Right renal pelvis (tissue), 4 donors: ENCODE measurements around the gene LFNG. TPM values are rescaled to one million over a fixed set of nuclear protein-coding genes. Genes with fewer than 3 reads are reported as not detected.

Experiments used
- DNase-seq, 4 donors: peaks; one replicate each; pipeline ENCODE4 v3.0.0-alpha.2; 2013; ENCODE audit warnings: low read depth in 4 of 4, low spot score in 3 of 4, missing footprints in 1 of 4
- polyA plus RNA-seq, 4 donors: library from polyadenylated mRNA; unstranded; fragments of 120-200 nt; gene quantifications; one replicate each; pipeline ENCODE4 v1.2.1, GENCODE V29; 2013; ENCODE audit not compliant: insufficient read length in 4 of 4

The LFNG gene
- polyA plus RNA-seq, 4 donors = 28.9 to 41.5 (median 33.1) TPM

DNA sequence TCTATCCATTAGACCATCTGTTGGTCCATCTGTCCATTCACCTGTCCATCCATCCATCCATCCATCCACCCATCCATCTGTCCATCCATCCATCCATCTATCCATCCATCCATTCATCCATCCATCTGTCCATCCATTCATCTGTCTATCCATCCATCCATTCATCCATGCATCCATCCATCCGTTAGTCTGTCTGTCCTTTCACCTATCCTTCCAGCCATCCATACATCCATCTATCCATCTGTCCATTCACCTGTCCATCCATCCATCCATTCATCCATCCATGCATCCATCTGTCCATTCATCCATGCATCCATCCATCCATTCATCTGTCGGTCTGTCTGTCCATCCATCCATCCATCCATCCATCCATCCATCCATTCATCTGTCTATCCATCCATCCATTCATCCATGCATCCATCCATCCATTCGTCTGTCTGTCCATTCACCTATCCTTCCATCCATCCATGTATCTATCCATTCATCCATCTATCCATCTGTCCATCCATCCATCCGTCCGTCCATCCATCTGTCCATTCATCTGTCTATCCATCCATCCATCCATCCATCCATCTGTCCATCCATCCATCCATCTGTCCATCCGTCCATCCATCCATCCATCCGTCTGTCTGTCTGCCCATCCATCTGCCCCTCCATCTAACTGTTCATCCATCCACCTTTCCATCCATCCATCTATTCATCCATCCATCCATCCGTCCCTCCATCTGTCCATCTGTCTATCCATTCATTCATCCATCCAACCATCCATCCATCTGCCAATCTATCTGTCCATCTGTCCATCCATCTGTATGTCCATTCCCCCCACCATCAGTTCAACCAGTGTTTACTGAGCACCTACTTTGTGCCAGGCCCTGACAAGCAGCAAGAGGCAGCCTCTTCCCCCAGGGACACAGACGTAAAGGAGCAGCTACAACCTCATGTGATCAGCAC lies 4.8 kb upstream of the LFNG start:
- DNase-seq = no peak

DNA sequence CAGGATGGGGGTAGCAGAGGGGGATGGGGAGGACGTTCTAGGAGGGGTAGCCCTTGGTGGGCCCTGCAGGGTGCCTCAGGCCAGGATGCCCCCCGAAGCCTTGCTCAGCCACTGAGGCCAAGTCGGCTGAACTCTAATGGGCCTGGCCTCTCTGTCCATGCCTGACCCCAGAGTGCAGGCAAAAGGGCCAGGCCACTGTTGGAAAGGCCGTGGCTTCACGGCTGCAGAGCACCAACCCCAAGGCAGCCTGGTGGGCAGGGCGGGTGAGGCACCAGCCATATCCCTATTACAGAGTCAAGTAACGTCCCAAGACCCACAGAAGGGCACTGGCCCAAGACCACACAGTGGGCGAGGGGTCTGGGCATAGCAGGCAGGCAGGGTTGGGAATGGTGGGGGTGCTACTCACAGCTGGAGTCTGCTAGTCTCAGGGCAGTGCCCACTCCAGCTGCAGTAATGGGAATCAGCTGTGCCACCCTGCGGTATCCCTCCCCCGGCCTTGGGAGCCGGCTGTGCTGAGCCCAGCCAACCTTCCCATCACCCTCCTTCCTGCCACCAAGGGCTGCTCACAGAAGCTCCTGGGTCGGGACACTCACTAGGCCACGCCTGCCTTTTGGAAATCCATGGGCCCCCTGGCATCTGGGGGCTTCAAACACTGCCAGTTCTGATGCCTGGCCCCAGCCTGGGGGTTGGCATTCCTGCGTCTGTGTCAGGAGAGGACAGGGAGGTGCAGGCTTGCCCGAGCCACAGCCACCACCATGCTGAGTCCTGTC lies 4.0 kb upstream of the LFNG start:
- no peak for DNase-seq

DNA sequence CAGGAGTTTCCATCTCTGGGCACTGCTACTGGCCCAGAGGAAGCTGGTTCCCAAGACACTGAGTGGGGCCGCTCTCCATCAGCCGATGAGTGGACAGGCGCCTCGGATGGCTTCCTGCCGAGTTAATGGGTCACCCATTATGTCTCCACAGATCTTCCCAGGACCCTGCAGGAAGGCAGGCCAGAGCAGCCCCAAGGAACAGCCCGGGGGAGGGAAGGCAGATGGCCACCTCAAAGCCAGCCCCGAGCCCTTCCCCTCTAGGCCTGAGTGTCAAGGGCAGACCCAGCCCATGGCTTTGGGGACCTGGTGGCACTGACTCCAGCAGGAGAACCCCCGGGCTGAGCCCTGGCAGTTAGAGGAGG lies 3.4 kb upstream of the LFNG start:
- DNase-seq = no peak

DNA sequence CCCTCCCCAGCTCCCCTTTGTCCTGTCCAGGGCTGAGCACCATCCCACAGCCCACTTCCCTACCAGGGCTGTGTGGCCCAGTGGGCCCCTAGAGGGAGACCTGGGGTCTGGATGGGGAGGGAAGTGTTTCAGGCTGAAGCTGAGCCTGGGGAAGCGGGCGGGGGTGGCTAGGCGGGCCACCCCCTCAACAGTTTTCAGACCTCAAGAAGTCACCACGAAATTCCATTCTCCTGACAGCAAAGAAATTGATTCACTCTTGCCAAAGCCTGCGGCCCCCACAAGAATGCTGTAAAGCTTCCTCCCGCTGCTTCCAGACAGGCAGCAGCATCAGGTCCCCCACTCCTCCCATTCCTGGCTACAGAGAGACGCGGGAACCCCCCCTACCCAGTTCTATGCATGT lies 2.5 kb upstream of the LFNG start:
- no peak for DNase-seq

DNA sequence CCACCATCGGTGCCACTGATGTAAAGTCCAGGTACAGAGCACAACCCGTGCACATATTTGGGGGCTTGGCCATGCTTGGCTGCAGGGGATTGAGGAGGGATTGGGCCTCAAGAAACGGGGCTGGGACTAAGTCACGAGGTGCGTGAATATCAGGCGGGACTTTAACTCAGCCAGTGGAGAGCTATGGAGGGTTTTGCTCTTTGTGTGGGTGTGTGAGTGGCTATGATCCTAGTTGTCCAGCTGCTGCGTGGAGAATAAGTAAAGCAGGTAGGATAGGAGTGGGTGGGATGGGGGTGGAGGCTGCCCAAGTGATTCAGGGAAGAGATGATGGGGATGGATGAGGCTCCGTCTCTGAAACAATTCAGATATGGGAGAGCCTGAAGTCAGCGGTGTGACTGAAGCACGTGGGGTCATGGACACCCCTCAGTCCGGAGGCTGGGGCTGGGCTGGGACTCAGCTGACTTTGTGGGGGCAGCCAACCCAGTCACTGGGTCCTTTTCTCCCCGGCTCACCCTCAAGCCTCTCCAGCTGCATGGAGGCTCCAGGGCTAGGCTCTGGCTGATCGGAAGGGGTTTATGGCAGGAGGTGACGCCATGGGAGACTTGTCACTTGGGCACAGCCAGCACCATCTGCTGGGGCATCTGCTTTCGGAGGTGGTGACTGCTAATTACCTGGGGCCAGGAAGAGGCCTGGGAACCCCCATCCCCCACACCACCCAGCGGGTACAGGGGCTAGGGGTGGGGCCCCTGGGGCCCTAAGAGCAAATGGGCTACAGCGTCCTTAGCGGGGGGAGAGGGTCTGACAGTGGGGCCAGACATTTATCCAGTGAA lies 1.7 kb upstream of the LFNG start:
- DNase-seq = no peak

DNA sequence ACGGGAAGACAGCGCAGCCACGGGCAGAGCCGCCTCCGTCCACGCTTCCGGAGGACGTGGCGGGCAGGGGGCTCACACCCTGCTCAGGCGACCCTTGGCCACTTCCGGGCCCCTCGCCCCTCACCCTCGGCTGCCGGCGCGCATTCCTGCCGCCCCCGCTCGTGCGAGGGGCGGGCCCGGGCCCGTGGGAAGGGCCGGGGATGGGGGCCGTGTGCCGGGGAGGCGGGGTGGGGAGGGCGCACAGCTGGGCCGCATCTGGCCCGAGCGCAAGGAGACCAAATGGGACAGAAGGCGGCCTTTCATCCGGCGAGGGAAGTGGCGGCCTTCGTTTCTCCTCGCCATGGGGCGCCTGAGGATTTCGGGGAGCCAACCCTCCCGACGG lies 846 bp upstream of the LFNG start:
- DNase-seq = no peak

DNA sequence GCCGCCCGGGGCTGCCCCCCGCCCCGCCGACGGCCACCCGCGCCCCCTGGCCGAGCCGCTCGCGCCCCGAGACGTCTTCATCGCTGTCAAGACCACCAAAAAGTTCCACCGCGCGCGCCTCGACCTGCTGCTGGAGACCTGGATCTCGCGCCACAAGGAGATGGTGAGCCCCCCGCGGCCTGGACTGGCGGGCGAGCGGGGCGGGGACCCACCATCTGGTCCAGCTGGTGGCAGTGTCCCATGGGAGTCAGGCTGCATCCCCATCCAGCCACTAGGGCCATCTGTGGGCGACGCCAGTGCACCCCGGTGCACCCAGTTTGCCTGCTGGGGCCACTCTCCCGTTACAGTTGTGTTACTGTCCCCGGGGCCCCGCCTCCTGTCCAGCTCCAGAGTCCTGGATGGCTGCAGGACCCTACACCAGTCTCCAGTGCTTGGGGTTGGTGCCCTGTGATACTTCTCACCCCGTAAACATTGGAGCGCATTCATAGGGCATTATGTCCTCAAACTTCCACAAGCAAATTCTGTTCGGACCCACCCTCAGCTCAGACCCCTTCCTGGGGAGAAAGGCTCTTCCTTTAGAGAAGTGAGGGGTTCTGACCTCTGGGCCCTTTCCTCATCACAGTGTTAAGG lies 672 bp downstream of the LFNG start:
- no peak for DNase-seq

DNA sequence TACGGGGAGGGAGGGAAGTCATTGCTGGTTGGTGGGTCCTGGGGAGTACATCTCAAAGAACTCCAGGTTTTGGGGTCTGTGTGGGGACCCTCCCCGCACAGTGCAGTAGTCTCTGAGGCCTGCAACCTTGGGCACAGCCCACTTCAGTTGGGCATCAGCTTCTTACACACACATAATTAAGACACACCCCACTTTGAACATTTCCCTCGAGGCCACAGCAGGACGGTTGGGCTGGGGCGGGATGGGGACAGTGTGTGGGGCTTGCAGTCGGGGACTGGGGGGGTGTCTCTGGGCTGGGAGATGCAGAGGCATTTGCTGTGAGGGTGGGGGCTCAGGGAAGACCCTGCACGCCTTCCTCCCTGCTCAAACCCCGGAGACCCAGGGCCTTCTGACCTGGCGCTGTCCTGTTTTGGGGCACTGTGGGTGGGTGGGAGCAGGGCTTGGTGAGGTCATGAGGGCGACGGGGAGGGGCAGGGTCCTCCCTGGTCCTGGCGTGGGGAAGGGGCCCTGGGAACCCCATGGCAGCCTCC lies 1.3 kb downstream of the LFNG start:
- no peak for DNase-seq

DNA sequence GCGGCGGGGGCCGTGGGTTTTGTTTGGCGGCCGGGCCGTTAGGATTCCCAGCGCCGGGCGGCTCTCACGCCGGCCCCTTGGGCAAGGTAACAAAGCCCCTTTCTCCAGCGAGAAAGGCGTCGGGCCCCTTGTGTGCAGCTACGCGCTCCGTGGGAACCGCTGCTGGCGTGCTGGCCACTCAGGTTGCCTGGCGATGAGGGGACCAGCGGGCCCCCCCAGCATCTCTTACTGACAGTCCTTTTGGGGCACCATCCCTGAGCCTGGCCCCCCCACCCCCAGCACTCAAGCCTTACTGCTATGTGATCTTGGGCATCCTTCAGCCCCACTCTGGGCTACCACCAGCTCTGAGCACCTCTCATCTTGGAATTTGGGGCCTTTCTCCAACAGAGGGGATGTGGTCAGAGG lies 1.8 kb downstream of the LFNG start:
- DNase-seq = no peak

DNA sequence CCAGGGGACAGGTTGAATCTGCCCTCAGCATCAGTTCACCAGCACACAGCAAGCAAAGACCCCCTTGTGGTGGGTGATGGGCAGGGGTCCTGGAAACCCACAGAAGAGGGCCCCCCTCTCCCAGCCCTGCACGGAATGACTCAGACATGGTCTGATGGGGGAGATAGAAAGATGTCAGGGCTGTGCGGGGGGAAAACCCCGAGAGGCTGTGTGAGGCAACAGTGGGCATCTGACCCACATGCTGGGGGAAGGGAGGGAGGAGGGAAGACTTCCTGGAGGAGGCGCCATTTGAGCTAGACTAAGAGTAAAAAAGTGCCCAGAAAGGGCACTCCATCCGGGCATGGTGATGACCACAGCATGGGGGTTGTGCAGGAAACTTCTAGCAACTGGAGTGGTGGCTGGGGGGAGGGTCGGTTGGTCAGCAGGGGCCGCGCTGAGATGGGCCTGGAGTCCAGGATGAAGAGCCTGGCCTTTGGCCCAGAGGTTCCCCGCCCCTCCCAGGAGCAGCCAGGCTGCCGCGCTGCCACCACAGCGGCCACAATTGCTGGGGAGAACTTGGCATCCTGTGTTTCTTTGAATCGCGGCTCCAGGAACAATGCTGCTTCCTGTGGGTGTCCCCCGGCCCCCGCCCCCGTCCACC lies 2.5 kb downstream of the LFNG start:
- no peak for DNase-seq

DNA sequence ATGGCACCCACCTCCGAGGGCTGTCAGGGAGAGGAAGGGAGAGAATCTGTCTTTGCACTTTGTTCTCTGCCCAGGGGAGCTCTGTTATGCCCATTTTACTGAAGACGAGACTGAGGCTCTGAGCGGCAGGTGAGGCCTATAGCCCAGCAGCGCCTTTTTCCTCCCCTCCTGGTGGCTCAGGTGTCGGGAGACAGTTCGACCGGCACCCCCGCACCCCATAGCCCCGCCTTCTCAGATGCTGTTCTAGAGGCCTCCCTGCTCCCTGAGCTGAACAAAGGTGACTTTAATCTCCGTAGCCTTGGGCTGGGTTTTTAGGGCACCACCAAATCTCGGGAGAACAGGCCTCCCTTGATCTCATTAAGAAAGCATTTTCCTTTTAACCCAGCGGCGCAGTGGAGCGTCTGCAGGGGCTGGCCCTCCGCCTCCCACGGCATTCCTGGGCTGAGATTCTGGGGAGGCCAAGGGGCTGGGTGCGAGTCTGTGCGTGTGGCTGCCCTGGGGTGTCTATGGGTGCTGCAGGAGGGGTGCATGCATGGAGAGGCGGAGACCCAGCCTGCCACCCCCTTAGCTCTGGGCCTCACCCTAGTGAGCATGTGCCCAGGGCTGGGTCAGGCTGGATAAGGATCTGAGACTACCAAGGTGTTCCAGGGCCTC lies 3.3 kb downstream of the LFNG start:
- DNase-seq = no peak

DNA sequence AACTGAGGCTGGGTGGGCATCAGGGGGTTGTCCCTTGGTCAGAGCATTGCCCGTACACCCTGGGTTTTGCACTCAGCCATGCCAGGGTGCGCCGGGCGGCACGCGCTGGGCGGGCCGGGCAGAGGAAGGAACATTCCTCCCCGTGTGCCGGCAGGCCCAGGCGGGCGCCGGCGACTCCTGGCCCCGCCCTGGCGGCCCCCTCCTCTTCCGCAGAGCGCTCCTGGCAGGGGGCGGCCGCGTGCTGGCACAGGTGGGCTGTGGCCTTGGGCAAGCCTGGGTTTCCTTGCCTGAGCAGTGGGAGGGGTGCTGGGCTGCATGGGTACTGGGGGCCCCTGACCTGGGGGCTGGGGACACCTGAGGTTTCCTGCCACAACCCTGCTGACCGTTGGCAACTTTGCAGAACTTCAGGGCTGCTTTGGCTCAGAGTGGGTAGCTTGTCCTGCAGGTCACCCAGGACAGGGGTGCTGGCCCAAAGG lies 3.9 kb downstream of the LFNG start:
- no peak for DNase-seq

DNA sequence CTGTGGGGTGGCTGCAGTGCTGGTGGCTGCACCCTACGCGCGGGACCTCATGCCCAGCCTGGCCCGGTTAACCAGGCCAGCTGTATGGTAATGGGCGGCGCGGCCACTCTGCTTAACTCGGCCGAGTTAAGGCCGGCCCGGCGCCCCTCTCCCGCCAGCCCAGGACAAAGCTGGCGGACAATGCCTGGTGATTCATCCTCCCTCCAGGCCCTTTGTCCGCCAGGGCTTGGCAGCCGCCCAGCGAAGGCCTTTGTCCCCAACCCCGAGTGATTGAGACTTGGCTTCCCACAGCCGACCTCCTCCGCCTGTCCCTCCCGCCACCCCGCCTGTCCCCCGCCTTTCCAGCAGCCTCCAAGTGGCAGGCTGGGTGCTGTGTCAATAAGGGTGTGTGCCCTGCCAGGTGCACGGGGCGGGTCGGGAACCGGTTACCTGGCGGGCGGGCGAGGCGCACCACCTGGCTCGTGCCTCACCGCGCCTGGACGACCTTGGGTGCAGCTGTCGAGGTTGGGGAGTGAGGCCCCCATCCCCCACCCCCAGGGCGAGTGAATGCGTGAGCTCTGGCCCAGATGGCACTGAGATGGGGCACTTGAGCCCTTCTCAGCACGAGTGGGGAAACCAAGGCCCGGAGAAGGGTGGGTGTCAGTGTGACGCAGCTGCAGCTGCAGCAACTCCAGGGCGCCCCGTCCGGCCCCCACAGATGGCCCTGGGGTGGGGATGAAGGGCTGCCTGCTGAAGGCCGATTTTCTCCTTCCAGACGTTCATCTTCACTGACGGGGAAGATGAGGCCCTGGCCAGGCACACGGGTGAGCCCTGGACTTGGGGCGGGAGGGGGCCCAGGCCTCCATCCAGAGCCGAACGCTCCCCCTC lies 4.6 kb downstream of the LFNG start:
- no peak for DNase-seq

DNA sequence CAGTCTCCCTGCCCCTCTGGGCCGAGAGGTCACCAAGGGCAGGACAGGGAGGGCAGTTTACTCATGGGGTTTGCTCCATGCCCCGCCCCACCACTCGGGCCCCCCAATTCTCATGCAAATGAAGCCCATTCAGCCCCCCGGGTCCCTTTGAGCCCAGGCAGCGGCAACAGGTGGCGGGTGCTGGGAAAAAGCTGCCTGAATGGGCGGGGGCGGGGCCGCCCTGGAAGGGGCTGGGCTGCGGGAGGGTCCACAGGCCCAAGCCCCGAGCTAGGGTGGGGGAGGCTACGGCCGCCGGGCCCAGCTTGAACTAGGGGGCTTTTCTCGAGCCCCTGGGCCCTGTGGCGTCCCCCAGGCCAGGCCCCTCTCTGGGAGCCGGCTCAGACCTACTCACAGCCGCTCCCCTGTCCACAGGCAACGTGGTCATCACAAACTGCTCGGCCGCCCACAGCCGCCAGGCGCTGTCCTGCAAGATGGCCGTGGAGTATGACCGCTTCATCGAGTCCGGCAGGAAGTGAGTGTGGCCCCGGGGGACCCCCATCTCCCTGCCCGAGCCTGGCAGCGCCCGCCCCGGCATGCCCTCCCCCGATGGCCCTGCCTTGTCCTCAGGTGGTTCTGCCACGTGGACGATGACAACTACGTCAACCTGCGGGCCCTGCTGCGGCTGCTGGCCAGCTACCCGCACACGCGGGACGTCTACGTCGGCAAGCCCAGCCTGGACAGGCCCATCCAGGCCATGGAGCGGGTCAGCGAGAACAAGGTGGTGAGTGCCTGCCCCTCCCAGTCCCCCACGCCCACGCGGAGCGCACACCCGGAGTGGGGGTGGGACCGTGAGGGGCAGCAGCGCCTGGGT lies 5.5 kb downstream of the LFNG start:
- no peak for DNase-seq

DNA sequence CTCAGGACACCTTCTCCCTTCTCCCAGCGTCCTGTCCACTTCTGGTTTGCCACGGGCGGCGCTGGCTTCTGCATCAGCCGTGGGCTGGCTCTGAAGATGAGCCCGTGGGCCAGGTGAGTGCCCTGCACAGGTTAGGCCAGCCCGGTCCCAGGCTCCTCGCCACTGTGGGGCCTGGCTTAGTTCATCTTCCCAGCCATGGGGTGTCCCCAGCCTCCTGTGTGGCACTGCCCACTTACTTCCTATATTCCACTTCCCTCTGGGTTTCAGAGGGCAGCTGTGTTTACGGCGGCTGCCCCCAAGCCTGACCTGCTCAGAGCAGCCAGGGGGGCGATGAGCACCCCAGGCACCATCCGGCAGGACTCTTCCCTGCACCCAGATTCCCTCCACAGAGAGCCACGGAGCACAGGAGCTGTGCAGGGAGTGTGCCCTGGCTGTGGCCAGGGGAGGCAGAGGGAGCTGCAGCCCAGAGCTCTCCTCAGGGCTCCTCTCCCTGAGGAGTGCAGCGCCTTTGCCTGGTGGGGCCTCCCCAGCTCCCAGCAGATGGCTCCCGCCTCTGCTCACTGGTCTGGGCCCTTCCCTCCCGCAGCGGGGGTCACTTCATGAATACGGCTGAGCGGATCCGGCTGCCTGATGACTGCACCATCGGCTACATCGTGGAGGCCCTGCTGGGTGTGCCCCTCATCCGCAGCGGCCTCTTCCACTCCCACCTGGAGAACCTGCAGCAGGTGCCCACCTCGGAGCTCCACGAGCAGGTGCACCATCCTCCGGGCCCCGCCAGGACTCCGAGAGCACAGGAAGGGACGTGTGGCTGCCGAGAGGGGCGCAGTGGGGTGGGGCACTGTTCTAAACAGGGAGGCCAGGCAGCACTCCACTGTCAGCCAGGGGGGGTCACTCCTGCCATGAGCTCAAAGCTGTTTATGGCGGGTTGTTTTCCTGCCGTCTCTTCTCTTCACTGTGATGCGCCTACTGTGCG lies 6.4 kb downstream of the LFNG start:
- no peak for DNase-seq
